ENCODE measurements around the gene PLN.

Gene PLN

DNA sequence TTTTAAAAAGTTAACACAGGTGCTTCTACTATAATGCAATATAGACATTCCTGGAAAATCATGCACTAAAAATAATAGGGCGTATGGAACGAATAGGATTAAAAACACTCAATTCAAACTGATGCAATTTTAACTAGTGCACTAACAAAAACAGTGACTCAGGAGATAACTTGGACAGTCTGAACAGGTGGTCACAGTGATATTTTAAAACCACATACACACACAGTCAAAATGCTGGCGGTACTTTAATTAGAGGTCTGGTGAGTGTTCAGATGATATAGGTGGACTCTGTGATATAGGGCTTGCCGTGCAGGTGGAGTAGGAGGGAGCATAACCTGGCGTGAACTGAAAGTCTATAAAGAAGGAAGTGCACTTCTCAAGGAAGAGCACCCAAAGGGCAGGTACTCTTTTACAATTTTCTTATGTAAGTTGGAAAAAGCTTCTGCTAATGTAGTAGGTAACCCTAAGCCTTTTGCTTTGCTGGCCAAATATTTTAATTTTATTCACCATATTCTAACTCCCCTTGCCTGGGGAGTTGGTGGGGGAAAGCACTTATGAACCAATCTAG lies 41.9 kb upstream of the PLN start:
- TF ChIP-seq, protein P1, sequence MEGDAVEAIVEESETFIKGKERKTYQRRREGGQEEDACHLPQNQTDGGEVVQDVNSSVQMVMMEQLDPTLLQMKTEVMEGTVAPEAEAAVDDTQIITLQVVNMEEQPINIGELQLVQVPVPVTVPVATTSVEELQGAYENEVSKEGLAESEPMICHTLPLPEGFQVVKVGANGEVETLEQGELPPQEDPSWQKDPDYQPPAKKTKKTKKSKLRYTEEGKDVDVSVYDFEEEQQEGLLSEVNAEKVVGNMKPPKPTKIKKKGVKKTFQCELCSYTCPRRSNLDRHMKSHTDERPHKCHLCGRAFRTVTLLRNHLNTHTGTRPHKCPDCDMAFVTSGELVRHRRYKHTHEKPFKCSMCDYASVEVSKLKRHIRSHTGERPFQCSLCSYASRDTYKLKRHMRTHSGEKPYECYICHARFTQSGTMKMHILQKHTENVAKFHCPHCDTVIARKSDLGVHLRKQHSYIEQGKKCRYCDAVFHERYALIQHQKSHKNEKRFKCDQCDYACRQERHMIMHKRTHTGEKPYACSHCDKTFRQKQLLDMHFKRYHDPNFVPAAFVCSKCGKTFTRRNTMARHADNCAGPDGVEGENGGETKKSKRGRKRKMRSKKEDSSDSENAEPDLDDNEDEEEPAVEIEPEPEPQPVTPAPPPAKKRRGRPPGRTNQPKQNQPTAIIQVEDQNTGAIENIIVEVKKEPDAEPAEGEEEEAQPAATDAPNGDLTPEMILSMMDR (conservative IDR thresholded peaks at IDR 0.05; ENCODE audit: low read depth, low read length), result no peak
- DNase-seq (ENCODE audit: low read depth), result no peak
- H3K4me3 ChIP-seq (ENCODE audit: low read depth, low read length), result no peak overlapping the region

DNA sequence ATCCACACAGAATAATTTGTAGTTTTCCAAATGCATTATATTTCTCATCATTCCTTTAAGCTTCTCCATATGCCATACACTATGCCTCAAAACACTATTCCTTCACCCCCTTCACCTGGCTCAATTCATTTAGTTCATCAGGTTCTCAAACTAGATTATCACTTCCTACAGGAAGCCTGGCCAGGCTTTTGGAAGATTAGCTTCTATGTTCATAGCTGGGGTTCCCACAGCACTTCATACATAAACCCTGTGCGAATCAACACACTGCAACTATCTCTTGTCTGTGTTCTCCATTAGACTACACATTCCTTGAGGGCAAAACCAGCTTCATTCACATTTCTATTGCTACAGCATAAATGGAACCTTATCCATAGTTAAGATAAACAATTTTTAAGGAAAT lies 40.5 kb upstream of the PLN start:
- TF ChIP-seq, protein P1 (conservative IDR thresholded peaks at IDR 0.05; ENCODE audit: low read depth, low read length), result no peak
- DNase-seq (ENCODE audit: low read depth), result no peak
- H3K4me3 ChIP-seq (ENCODE audit: low read depth, low read length), result no peak overlapping the region

DNA sequence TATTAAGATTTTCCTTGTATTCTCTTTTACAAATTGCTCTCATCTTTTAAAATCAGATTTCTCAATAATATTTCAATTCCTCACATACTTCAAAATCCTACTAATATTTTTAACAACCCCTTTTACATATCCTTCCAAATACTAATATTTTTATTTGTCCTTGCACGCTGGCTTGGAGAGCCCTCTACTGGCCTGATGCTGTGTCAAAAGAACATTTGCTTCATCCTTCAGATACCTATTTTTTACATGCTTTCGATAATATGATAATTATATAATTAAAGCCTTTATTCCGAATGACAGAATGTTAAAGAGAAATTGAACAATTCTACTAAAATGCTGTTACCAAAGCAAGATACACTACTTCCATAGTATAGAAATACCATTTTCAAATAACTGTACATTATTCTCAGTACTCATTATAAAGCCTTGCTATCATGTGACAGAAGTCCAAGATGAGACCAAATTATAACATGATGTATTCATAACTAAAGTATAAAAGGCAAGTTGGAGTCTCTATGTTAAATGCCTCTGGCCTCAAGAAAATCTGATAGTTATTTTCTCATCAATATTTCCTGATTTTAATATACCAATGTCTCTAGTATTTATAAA lies 39.0 kb upstream of the PLN start:
- peak; percentile 76 for DNase-seq (ENCODE audit: low read depth)
- TF ChIP-seq, protein P1 (conservative IDR thresholded peaks at IDR 0.05; ENCODE audit: low read depth, low read length), result peak; percentile 89
- H3K4me3 ChIP-seq (ENCODE audit: low read depth, low read length), result no peak overlapping the region

DNA sequence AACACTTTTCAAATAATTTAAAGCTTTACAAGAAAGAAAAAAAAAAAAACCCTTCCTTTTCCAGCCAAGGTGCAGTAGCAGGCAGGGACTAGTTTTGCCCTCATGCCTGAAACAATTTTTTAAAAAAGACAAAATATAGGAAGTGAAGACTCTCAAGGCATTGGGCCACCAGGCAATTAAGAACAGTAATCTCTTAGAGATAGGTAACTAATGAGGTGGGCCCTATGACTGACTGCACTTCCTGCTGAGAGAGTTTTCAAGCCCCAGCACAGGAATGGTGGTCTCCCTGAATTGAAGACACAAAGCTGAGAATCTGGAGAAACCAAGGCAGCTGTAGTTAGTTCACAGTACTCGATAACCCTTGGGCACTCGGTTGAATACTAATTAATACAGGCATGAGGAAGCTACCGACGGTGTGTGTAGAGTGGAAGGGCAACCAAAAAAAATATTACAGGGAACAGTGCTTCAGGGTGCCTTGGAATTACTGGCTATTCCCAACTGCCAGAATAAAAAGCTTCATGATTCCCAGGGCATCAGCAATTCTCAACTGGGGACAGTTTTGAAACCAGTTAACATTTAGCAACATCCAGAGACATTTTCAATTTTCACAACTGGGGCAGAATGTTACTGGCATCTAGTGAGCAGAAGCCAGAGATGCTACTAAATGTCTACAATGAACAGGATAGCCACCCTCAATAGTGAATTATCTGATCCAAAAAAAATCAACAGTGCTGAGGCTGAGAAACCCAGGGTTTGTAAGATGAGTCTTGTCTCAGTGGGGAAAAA lies 36.0 kb upstream of the PLN start:
- no peak overlapping the region for H3K4me3 ChIP-seq (ENCODE audit: low read depth, low read length)
- TF ChIP-seq, protein P1 (conservative IDR thresholded peaks at IDR 0.05; ENCODE audit: low read depth, low read length), result no peak
- DNase-seq (ENCODE audit: low read depth), result no peak

DNA sequence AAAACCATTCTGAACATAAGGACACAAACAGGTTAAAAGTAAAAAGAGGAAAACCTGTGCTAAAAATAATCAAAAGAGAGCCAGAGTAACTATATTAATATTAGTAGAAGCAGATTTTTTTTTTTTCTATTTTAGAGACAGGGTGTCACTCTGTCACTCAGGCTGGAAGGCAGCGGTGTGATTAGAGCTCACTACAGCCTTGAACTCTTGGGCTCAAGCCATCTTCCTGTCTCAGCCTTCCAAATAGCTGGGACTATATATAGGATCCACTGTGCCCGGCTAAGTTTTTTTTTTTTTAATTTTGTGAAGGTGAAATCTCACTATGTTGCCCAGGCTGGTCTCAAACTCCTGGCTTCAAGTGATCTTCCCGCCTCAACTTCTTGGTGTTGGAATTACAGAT lies 33.4 kb upstream of the PLN start:
- TF ChIP-seq, protein P1 (conservative IDR thresholded peaks at IDR 0.05; ENCODE audit: low read depth, low read length), result no peak
- DNase-seq (ENCODE audit: low read depth), result no peak
- H3K4me3 ChIP-seq (ENCODE audit: low read depth, low read length), result no peak overlapping the region

DNA sequence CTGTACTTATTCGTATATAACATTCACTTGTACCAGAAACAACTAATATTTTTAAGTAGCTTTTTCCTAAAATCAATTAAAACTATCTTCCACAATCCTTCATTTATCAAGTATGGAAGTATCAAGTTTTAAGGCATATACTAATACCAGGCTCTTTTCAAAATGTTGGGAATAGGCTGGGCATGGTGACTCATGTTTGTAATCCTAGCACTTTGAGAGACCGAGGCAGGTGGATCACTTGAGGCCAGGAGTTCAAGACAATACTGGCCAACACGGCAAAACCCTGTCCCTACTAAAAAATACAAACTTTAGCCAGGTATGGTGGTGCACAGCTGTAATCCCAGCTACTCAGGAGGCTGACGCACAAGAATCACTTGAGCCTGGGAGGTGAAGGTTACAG lies 25.7 kb upstream of the PLN start:
- no peak for DNase-seq (ENCODE audit: low read depth)
- no peak overlapping the region for H3K4me3 ChIP-seq (ENCODE audit: low read depth, low read length)
- TF ChIP-seq, protein P1 (conservative IDR thresholded peaks at IDR 0.05; ENCODE audit: low read depth, low read length), result no peak
